ENCODE measurements around the gene TUBB.

GRCh38 chr6:30703011-30703410 lies 17.1 kb upstream of the TUBB start:
- no peak for TF ChIP-seq CTCF (IDR thresholded peaks at IDR 0.05)
- no peak for TF ChIP-seq EZH2 (IDR thresholded peaks at IDR 0.05; ENCODE audit: borderline replicate concordance, insufficient read depth, low read depth, low read length, poor library complexity, severe bottlenecking)

All from B cell (primary cell).